ENCODE data around the gene NOXA1. TPM values are rescaled to one million over a fixed set of nuclear protein-coding genes. Genes with fewer than 3 reads are reported as not detected.

NOXA1 gene
- total RNA-seq, 1 donor from 2014 or later: 3.3 TPM

DNA sequence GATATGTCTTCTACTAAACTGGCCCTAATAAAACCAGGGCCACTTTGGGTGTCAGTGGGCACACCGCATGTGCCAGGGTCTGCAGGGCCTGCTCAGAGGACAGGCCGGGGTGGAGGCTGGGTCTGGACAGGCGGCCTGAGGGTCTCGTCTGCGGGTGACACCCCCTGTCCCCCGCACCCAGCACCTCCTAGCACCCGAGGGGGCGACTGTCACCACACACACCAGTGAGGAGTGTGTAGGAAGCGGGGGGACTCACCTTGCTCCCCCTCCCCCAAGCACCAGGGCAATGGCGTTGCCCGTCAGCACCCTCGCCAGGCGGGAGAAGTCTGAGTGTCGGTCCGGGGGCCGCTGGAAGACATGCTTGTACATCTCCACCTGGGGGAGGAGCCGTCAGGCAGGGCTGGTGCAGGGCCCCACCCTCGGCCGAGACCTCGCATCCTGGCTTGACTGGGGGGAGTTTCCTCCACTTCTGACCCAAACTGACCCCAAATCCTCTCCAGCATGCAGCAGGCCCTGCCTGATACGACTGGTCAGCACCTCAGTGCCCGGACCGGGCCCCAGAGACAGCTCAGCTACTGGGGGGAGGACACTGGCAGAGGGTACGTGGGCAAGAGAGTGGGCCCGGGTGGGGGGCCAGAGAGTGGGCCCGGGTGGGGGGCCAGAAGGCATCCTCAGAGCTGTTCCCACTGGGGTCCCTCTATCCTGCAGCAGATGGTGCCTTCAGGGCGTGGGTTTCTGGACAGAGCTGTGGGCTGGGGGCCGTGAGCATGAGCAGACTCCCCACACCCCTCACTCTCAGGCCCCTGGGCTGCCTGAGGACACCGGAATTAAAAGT is 54.8 kb downstream of the NOXA1 start:
- no peak for DNase-seq (ENCODE audit: low spot score)

GRCh38 chr9:137478613-137478961 is 55.4 kb downstream of the NOXA1 start:
- DNase-seq (ENCODE audit: low spot score): no peak
- intact Hi-C loops (cut with DNase I): no loop called here

More for the DNA sequence above, 54.8 kb downstream of the NOXA1 start:
- intact Hi-C loops (cut with DNase I): no loop called here

DNA sequence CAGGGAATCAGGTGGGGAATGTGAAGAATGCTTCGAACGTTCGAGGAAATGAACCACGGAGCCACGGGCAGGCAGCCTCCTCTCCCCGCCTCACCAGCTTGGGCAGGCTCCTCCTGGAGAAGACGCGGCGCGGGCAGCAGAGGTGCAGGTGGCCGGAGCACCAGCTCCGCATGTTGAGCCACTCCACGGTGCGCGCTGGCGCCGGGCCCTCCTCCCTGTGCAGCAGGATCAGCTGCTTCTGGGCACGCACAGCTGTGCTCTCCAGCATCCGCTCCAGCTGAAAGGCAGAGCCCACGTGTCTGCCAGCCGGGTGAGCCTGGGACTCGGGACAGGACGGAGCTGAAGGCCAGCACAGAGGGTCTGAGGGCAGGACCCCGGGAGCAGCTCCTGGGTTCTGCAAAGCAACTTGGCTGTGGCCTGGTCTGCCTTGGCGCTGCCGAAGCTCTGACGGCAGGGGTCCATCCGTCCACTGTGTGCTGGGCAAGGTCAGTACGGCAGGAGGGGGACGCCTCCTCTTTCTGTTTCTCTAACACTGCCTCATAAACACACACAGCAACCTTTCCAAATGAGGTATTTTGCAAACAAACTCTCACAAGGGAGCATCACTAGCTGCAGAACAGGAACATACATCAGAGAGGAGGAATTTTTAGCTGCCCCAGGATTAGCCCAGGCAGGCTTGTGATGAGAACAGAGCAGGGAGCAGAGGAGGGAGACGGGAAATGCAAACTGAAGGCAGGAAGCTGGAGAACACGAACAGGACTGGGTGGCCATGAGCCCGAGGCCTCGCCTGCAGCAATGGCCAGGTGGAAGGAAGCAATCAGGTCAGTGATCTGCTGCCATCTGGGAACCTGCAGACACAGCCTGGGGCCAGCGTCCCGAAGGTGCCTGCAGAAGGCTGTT is 56.0 kb downstream of the NOXA1 start:
- intact Hi-C loops (cut with DNase I): no loop called here
- DNase-seq (ENCODE audit: low spot score): no peak

- no peak for DNase-seq (ENCODE audit: low spot score)
- intact Hi-C loops (cut with DNase I): no loop called here
Observed at GRCh38 chr9:137479892-137480685, 56.9 kb downstream of the NOXA1 start.

- DNase-seq (ENCODE audit: low spot score): no peak
- intact Hi-C loops (cut with DNase I): no loop called here
Observed at GRCh38 chr9:137480686-137481683, 57.8 kb downstream of the NOXA1 start.

DNA sequence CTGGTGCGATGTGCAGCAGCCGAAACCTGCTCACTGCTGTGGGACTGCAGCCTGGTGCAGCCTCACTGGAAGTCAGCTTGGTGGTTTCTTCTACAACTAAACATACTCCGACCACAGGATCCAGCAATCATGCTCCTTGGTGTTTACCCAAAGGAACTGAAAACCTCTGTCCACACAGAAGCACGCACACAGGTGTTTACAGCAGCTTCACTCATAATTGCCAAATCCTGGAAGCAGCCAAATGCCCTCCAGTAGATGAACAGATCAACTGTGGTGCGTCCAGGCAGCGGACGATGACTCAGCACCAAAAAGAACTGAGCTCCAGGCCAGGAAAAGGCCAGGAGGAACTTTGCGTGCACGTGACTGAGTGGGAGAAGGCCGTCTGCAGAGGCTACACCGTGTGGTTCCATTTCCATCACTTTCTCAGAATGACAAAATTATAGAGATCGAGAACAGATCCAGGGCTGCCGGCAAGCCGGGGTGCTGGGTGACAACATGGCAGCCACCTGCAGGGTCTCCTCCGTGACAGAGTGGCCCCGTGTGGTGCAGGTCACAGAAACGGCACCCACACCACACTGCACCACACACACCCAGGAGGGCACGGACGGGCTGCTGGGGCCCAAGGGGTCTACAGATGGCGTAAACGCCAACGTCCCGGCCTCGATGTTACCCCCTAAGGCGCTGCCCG is 59.0 kb downstream of the NOXA1 start:
- no peak for DNase-seq (ENCODE audit: low spot score)
- intact Hi-C loops (cut with DNase I): no loop called here

Small RNA genes lying within 50 kb of the gene (microRNA-seq; reads per million reads assigned to microRNA genes)
- not detected for gene MIR7114

Other genes with a start within 250 kb of the NOXA1 start
- 32.5 TPM for gene ANAPC2, start 234.8 kb upstream of the NOXA1 start, total RNA-seq
- 59.5 TPM for gene SSNA1, start 234.7 kb upstream of the NOXA1 start, total RNA-seq
- gene TPRN, start 222.7 kb upstream of the NOXA1 start, total RNA-seq: 13.5 TPM
- 40.6 TPM for gene TMEM203, start 217.7 kb upstream of the NOXA1 start, total RNA-seq
- gene NDOR1, start 217.7 kb upstream of the NOXA1 start, total RNA-seq: 8.0 TPM
- gene RNF208, start 201.2 kb upstream of the NOXA1 start, total RNA-seq: 22.2 TPM
- gene CYSRT1, start 198.2 kb upstream of the NOXA1 start, total RNA-seq: not detected
- not detected for gene RNF224, start 195.9 kb upstream of the NOXA1 start, total RNA-seq
- gene SLC34A3, start 192.5 kb upstream of the NOXA1 start, total RNA-seq: not detected
- gene TUBB4B, start 182.1 kb upstream of the NOXA1 start, total RNA-seq: 304 TPM
- not detected for gene STPG3, start 172.1 kb upstream of the NOXA1 start, total RNA-seq
- gene NELFB, start 168.1 kb upstream of the NOXA1 start, total RNA-seq: 37.2 TPM
- 13.9 TPM for gene TOR4A, start 145.7 kb upstream of the NOXA1 start, total RNA-seq
- 11.7 TPM for gene NRARP, start 121.1 kb upstream of the NOXA1 start, total RNA-seq
- 11.3 TPM for gene EXD3, start 231 bp upstream of the NOXA1 start, total RNA-seq
- not detected for gene ENTPD8, start 18.0 kb downstream of the NOXA1 start, total RNA-seq
- gene NSMF, start 35.9 kb downstream of the NOXA1 start, total RNA-seq: 12.2 TPM
- gene PNPLA7, start 127.0 kb downstream of the NOXA1 start, total RNA-seq: 8.1 TPM
- gene MRPL41, start 128.5 kb downstream of the NOXA1 start, total RNA-seq: 184 TPM
- 21.2 TPM for gene DPH7, start 155.5 kb downstream of the NOXA1 start, total RNA-seq
- 11.2 TPM for gene ZMYND19, start 167.1 kb downstream of the NOXA1 start, total RNA-seq
- 21.1 TPM for gene ARRDC1, start 182.3 kb downstream of the NOXA1 start, total RNA-seq
- gene EHMT1, start 195.6 kb downstream of the NOXA1 start, total RNA-seq: 39.8 TPM

Measured in cardiac septum (tissue), 1 donor.